ENCODE measurements around the gene DUOXA2.
"Not testable (repeated sequence)": the region's sequence is repeated elsewhere in the genome, so short reads cannot be mapped to it uniquely, and the experiment has no call there.

The DUOXA2 gene

DNA sequence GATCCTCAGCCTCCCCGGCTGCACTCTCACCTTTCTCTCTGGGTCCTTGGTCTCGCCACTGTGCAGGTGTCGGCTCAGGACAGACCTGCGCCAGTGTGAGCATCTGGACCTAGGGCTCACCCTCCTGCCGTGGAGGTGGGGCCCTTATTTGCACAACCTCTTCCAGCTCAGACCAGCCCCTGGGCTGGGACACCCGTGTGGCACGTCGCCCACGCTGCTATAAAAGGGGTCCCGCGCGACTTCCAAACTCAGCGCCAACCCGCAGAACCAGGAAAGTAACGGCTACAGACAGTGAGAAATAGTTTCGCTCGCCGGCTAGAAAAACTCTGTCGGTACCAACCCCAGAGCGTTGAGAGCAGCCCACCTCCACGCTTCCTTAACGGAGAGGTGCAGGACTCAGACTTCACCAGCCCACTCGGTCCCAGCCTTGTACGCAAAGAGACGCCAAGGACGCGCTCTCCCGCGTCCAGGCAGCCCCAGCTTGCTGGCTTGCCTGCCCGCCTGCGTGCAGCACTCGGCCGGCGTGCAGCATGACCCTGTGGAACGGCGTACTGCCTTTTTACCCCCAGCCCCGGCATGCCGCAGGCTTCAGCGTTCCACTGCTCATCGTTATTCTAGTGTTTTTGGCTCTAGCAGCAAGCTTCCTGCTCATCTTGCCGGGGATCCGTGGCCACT lies at the start of gene DUOXA2, which contains the start of gene DUOX2:
DUOXA2 (plus strand) TSS at position 251 of the 675 bp plus-strand sequence; CDS start at position 531, 280 bp downstream.
DUOX2 (minus strand) TSS at position 97 of the 675 bp plus-strand sequence. CDS start 761 bp downstream, outside the sequence.
- no peak for DNase-seq

GRCh38 chr15:45064386-45064785 lies 49.7 kb upstream of the DUOXA2 start:
- no peak for DNase-seq

GRCh38 chr15:45069942-45070360 lies 44.2 kb upstream of the DUOXA2 start:
- DNase-seq = not testable (repeated sequence)

DNA sequence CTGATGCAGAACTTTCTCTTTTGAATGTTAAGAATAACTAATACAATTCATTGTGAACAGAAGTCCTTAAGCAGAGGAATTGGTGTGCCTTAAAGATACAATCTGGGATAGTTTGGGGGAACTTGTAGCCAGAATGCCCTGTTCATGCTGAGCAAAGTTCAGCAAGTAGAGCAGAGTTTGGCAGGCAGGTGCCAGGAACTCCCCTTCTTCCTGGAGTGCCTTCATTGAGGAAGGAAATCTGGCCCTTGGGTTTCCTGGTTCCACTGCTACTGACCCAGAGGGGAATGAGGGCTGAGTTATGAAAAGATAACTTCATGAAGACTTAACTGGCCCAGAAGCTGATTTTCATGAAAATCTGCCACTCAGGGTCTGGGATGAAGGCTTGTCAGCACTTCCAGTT lies 40.5 kb upstream of the DUOXA2 start:
- DNase-seq = not testable (repeated sequence)

DNA sequence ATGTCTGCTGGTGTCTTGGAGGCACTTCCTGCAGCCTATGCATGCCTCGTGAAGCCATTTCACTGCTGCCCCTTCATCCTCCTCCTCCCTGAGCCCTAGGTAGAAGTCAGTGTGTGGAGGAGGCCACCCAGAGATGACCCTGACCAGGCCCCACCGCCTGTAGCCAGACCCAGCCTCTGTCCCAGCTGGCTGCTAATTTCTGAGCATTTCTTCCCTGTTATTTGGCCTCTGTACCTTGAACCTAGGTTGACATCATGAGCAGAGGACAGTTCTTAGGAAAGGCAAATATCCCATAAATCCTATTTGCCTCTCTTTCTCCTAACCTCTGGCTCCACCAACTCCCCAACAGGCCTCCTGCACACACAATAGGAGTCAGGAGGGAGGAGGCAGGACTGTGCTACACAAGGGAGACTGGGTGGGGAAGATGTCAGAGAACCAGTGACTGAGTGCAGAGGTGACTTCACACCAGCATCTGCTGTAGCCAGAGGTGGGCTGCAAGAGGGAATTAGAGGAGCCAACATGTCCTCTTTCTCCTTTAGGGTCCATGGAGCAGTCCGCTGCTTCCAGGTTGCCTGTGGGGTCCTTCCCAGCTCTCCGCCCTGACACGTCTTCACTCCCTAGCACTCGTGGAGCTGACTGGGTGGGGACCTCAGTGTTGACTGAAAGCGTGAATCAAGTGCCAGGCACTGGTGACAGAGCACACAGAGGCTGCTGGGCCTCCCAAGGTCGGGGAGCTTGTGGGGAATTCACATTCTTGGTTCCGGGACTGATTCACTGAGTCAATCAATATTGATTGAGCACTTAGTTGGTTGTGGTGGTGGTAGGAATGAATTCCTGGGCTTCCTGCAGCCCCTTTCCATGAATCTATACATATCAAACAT lies 38.4 kb upstream of the DUOXA2 start:
- not testable (repeated sequence) for DNase-seq

DNA sequence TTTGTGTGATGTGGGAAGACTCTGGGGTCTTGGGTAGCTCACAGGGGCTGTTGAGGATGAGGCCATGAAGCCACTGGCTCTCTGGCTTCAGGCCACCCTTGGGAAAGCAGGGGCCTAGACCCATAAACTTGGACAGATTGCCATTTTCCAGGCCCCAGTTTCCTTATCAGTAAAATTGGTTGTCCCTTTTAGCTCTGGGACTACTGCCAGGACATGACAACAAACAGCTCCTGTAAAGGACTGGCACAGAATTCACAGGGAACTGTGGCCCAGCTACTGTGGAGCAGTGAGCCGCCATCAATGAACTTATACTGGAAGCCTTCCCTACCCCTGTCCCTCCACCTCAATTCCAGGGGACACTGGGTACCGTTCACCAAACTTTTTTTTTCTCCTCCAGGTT lies 36.7 kb upstream of the DUOXA2 start:
- not testable (repeated sequence) for DNase-seq

GRCh38 chr15:45079201-45079600 lies 34.9 kb upstream of the DUOXA2 start:
- not testable (repeated sequence) for DNase-seq

DNA sequence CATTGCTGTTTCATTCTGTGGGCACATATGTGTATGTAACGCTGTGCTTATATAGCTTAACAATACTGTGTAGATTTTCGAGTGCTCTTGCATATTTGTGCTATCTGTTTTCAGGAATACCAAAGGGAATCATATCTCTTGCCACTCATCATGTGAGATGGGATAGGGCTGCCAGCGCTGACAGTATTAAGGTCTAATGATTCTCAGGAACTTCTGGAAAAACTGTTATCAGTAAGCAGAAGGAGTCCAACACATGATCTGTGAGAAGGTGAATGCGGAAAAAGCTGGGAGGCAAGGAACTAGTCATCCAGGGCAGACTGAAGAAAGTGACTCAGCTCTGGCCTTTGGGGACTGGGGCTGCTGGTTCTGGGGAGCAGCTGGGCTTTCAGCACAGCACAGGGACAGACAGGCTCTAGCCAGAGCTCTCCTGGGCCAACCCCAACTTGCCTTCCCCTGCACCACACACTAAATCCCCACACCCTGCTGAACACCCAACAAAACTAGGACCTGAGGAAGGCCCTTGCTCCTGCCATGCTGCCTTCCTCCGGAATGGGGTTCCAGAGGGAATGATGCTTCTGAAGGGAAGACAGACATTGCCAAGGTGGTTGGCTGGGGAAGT lies 34.4 kb upstream of the DUOXA2 start:
- DNase-seq = not testable (repeated sequence)

DNA sequence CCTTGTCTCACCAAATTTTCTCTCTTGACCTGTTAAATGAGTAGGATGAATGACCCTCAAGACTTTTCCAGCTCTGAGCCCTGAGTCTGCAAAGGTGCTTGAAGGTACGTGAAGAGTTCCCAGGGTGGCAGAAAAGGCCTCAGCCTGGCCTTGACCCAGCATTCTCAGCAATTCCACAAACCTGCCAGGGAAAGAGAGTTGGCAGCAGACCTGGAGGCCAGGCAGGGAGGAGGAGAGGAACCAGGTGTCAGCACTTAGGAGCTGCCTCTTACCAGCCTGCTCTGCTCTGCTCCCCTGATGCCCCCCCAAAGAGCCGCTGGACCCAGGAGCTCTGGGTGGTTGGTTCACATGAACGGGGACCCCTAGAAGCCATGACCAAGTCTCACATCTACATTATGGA lies 33.5 kb upstream of the DUOXA2 start:
- peak in 1 of 2 experiments; percentile 6 for DNase-seq

DNA sequence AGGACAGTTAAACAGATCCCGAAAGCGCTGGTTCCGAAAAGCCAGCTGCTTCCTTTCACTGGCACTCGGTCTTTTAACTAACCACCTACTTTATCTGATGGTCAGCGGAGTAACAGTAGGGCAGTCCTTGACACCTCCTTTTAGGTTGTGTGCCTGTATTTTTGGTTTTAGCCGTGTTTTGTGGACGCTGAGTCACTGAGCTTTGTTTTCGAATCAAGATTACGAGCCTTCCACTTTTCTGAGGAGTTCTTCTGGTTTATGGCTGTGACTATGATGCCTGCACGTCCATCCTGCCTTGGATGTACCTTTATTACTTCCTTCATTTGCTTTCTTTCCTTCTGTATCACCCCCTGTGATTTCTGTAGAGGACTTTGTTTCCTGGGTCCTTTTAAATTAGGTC lies 31.7 kb upstream of the DUOXA2 start:
- not testable (repeated sequence) for DNase-seq

DNA sequence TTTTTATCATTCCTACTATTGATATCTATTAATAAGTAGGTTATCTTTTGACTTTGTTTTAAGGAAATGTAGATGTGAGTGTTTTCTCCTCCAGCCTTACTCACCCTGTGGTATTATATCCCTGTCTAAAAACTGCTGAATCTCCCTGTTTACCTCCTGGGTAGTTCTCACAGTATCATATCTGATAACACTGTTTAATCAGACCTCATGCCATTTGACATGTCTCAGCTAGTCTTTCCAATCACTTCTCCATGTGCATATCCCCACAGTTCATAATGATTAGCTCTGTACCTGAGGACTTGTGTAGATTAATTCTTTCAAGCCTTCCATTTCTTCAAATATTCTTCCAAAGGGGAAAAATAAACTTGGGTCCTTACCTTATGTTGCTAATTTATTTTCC lies 30.9 kb upstream of the DUOXA2 start:
- no peak for DNase-seq

DNA sequence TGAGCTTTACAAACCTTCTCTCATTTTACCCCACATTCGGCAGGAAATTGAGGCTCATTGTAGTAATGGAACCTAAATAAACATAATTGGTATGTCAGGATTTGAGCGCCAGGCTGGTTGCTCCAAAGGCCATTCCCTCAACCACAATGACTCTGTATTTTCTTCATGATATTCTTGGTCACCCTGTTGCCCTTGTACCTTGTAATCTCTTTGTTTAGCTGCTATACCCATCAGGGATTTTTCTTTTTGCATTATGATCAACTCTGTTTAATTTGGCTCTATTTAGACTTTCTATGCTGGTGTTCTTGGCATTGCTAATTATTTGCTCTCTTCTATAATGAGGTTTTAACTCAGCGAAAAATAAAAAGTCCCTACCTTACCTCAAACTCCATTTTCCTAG lies 30.0 kb upstream of the DUOXA2 start:
- no peak for DNase-seq

DNA sequence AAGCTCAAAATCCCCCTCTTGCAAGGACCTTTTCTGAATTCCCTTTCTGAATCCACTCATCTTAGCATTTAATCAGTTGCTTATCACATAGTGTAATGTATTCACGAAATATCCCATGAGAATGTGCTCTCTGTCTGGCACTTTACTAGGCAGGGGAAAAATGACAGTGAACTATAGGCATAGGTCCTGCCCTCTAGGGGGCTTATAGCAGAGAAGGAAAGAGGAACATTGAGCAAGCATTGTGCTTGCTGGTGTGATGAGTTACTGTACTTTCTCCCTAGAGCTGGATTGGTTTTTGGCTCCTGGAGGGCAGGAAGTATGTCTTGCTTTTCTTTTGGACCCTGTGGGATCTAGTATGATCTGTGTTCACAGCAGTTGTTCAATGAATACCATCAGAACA lies 26.6 kb upstream of the DUOXA2 start:
- DNase-seq = no peak

- no peak for DNase-seq
Measured at GRCh38 chr15:45088801-45089711, 25.1 kb upstream of the DUOXA2 start.

GRCh38 chr15:45089712-45090373 lies 24.3 kb upstream of the DUOXA2 start:
- DNase-seq = no peak

- no peak for DNase-seq
Measured at GRCh38 chr15:45091161-45091560, 23.0 kb upstream of the DUOXA2 start.

- DNase-seq = no peak
Measured at GRCh38 chr15:45091576-45091975, 22.6 kb upstream of the DUOXA2 start.

DNA sequence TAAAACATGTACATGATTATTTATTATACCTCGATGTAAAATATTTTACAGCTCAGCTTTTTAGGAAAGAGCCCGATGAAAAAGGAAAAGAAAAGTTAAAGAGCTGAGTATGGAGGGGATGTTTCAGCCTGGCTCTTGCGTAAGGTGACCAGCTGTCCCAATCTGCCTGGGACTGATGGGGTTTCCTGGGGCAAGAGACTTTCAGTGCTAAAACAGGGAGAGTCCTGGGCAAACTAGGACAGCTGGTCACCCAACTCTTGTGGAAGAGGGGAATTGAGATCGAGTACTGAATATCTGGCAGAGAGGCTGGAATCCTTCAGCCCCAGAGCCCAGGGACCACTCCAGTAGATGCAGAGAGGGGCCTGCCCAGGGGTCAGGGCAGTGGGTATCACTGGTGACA lies 21.1 kb upstream of the DUOXA2 start:
- DNase-seq = no peak

DNA sequence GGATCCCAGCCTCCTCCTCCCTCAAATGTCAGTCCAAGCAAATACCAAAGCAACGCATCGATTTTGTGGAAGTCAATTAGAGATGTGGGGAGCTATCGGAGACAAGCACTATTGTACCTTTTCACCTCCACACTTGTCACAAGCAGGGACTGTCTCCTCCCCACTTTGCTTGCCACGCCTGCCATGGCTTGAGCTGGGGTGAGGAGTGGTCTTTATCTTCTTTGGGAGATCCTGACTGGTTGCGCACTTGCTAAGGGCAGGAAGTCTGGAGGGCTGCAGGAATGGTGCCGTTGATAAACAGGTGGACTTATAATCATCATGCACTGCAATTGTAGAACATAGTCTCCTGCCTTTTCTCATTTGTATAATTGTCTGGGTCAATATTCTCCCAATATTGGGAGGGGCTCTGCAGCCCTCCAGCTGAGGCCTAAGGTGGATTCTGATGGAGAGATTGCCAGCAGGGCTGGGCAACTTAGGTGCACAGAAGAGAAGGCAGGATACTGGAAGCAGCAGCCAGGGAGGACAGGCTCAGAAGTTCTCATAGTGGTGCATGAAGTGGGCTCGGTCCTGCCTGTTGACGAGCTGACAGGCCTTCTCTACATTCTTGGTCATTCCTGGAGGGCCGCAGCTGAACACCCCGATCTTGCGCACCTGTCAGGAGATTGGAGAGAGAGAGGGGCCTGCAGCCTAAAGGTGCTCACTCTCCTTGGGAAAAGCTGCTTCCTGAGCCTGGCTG lies 20.3 kb upstream of the DUOXA2 start:
- DNase-seq = no peak

DNA sequence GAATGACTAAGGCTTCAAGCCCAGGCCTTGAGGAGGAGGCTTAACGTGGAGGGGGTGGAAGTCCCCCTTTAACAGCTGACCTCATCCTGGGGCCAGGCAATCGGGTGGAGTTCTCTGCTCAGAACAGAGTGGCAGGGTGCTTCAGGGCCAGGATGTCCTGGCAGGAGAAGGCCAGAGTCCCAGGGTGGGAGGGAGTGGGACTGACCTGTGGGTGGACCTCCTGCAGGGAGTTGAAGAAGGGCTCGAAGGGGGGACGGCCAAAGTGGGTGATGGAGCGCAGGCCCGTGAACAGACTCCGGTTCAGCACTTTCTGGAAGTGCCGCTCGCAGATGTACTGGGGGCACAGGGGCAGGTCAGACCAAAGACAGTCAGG lies 19.8 kb upstream of the DUOXA2 start:
- DNase-seq = no peak

- no peak for DNase-seq
Measured at GRCh38 chr15:45095661-45096060, 18.5 kb upstream of the DUOXA2 start.

Measured in cerebellar nuclear complex (tissue), 1 donor.